Mesothelial cell of epicardium (in vitro differentiated cells): ENCODE results near the gene KRTAP4-9. TPM values are rescaled to one million over a fixed set of nuclear protein-coding genes. Genes with fewer than 3 reads are reported as not detected.
"Not testable (repeated sequence)": the region's sequence is repeated elsewhere in the genome, so short reads cannot be mapped to it uniquely, and the experiment has no call there.

Experiments used
- DNase-seq, 2 experiments: peaks; one replicate each; pipeline ENCODE4 v3.0.0; 2021; ENCODE audit warnings: low spot score in 2 of 2; ENCODE audit not compliant: unreplicated experiment in 2 of 2
- H3K27ac Mint-ChIP-seq: 2 replicates; pipeline ENCODE4 v1.8.0; 2021; ENCODE audit warnings: mixed read lengths
- H3K27me3 Mint-ChIP-seq: 2 replicates; pipeline ENCODE4 v1.8.0; 2021; ENCODE audit warnings: low read depth, mixed read lengths
- H3K36me3 Mint-ChIP-seq: 2 replicates; pipeline ENCODE4 v1.8.0; 2021; ENCODE audit warnings: mixed read lengths
- H3K4me1 Mint-ChIP-seq: 2 replicates; pipeline ENCODE4 v1.8.0; 2021; ENCODE audit warnings: mixed read lengths
- H3K4me3 Mint-ChIP-seq: 2 replicates; pipeline ENCODE4 v1.8.0; 2021; ENCODE audit warnings: mild to moderate bottlenecking, moderate library complexity, mixed read lengths
- H3K9me3 Mint-ChIP-seq: 2 replicates; pipeline ENCODE4 v1.8.0; 2021; ENCODE audit warnings: mixed read lengths
- total RNA-seq: library from RNA; stranded (reverse); gene quantifications from 3 replicates; pipeline ENCODE4 v1.2.1, GENCODE V29; 2021
- TF ChIP-seq, protein P1 (sequence below): fragments of 200-600 bp; sonication (generic); IDR thresholded peaks from one replicate; pipeline ENCODE4 v1.5.0; 2021; ENCODE audit warnings: antibody characterized with exemption; ENCODE audit not compliant: unreplicated experiment

The KRTAP4-9 gene
- not detected in 3 replicates for total RNA-seq

DNA sequence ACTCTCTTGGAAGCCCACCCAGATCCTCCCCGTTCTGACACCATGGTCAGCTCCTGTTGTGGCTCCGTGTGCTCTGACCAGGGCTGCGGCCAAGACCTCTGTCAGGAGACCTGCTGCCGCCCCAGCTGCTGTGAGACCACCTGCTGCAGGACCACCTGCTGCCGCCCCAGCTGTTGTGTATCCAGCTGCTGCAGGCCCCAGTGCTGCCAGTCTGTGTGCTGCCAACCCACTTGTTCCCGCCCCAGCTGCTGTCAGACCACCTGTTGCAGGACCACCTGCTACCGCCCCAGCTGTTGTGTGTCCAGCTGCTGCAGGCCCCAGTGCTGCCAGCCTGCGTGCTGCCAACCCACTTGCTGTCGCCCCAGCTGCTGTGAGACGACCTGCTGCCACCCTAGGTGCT, at the start of gene KRTAP4-9:
TSS of gene KRTAP4-9 (plus strand) at position 43 of the 400 bp plus-strand sequence. CDS start at position 43, 0 bp downstream.
- not testable (repeated sequence) for H3K27me3 Mint-ChIP-seq, H3K36me3 Mint-ChIP-seq, H3K9me3 Mint-ChIP-seq, H3K27ac Mint-ChIP-seq, H3K4me3 Mint-ChIP-seq, DNase-seq
- H3K4me1 Mint-ChIP-seq = peaks cover 20% of the 10 kb centered on the region

DNA sequence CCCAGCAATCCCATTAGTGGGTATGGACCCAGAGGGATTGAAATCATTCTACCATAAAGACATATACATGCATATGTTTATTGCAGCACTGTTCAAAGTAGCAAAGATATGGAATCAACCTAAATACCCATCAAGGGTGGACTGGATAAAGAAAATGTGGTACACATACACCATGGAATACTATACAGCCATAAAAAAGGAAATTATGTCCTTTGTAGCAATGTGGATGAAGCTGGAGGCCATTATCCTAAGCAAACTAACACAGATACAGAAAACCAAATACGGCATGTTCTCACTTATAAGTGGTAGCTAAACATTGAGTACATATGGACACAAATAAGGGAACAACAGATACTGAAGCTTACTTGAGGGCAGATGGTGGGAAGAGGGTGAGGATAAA, 47.6 kb upstream of the KRTAP4-9 start:
- Mint-ChIP-seq H3K27ac (no peak overlapping the region), H3K4me1 (peaks cover 28% of the 10 kb centered on the region), H3K36me3 (no peaks in the 10 kb centered on the region), H3K27me3 (no peaks in the 10 kb centered on the region), H3K9me3 (peaks cover 20% of the 10 kb centered on the region), H3K4me3 (no peak overlapping the region)
- no peak for DNase-seq
- TF ChIP-seq, protein P1, sequence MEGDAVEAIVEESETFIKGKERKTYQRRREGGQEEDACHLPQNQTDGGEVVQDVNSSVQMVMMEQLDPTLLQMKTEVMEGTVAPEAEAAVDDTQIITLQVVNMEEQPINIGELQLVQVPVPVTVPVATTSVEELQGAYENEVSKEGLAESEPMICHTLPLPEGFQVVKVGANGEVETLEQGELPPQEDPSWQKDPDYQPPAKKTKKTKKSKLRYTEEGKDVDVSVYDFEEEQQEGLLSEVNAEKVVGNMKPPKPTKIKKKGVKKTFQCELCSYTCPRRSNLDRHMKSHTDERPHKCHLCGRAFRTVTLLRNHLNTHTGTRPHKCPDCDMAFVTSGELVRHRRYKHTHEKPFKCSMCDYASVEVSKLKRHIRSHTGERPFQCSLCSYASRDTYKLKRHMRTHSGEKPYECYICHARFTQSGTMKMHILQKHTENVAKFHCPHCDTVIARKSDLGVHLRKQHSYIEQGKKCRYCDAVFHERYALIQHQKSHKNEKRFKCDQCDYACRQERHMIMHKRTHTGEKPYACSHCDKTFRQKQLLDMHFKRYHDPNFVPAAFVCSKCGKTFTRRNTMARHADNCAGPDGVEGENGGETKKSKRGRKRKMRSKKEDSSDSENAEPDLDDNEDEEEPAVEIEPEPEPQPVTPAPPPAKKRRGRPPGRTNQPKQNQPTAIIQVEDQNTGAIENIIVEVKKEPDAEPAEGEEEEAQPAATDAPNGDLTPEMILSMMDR = no peak

DNA sequence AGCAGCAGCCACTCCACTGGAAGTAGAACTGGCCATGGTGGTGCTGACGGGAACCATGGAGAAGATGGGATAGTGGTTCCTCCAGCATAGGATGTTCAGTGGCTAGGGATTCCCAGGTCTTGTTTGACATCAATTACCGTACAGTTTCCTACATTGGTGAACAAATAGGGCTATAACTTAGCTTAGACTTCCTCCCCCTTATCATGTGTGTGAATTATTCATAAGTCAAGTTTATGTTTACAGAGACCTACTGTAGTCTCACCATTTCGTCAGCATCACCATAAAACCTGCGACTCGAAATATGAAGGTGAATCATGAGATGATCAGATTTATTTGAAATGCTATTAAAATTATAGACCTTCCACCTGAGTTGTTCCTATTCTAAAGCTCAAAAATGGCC, 46.4 kb upstream of the KRTAP4-9 start:
- H3K9me3 Mint-ChIP-seq = peaks cover 8% of the 10 kb centered on the region
- no peaks in the 10 kb centered on the region for H3K27me3 Mint-ChIP-seq
- H3K4me3 Mint-ChIP-seq = no peak overlapping the region
- peaks cover 28% of the 10 kb centered on the region for H3K4me1 Mint-ChIP-seq
- TF ChIP-seq, protein P1 = no peak
- no peaks in the 10 kb centered on the region for H3K36me3 Mint-ChIP-seq
- DNase-seq = no peak
- H3K27ac Mint-ChIP-seq = peak overlapping the region; percentile 34

DNA sequence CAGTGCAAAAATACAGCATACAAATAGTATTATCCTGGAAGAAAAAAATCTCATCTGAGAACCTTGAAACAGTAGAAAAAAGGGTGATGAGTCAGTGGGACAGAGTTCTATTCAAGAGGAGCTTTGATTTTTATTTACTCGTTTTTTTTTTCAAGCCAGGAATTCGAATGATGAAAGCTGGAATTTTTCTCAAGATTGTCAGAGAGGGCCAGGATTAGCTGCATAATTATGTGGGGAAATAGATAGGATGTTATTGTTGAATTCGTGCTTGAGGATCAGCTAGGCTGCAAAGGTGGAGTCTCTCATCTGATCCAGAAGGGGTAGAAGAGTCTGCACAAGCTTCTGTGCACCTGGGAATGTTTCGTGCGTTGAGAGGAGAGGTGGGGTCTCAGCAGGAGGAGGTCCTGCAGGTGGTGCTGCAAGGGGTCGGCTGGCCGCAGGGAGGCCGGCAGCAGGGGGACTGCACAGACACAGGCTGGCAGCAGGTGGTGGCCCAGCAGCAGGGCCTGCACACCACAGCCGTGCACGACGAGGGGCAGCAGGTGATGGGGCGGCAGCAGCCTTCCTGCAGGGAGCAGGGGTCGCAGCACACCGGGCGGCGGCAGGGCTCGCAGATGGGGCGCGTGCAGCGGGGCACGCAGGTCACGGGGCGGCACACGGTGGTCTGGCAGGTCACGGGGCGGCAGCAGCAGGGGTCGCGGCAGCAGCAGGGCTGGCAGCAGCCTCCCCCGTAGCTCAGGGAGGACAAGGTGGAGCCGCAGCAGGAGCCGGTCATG, 45.7 kb upstream of the KRTAP4-9 start:
- H3K27me3 Mint-ChIP-seq, DNase-seq, H3K27ac Mint-ChIP-seq, H3K4me3 Mint-ChIP-seq, H3K36me3 Mint-ChIP-seq, H3K9me3 Mint-ChIP-seq: not testable (repeated sequence)
- H3K4me1 Mint-ChIP-seq = peaks cover 28% of the 10 kb centered on the region

DNA sequence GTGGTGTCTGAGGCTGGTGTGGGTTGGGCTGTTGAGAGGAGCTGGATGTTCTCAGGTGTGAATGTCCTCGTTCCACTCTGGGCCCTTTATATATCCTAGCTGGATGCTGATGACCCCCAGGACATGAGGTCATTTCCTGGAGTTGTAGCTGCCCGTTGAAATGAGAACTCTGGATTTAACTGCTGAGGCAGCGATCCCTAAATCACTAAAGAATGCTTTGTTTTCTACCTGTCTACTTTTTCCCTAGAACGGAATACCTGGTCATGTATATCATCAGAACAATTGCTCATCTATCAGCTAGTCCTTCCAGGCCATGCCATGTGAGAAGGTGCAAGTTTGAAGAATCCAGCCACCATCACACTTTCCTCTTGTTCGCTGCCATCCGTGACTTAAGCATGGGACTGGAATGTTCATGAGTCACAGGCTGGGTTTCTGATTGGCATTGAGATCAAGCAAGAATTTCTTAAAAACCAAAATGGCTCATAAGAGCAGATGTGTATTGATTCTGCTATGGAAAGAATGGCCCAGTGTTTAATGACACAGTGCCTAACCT, 45.1 kb upstream of the KRTAP4-9 start, which contains the start of gene KRTAP2-3:
TSS of gene KRTAP2-3 (minus strand) at position 63 of the 553 bp plus-strand sequence. CDS start 64 bp downstream, outside the sequence.
- H3K27me3 Mint-ChIP-seq = no peaks in the 10 kb centered on the region
- H3K4me3 Mint-ChIP-seq = no peak within 1 kb of the TSS
- peak within 1 kb of the TSS; percentile 63 for H3K27ac Mint-ChIP-seq
- peaks cover 28% of the 10 kb centered on the region for H3K4me1 Mint-ChIP-seq
- H3K36me3 Mint-ChIP-seq = no peaks in the 10 kb centered on the region
- DNase-seq = no peak
- peaks cover 7% of the 10 kb centered on the region for H3K9me3 Mint-ChIP-seq
- TF ChIP-seq, protein P1 = no peak

GRCh38 chr17:41061964-41062363, 43.2 kb upstream of the KRTAP4-9 start:
- Mint-ChIP-seq H3K9me3 (peaks cover 7% of the 10 kb centered on the region), H3K36me3 (no peaks in the 10 kb centered on the region), H3K4me1 (peaks cover 28% of the 10 kb centered on the region), H3K4me3 (no peak overlapping the region), H3K27ac (peak overlapping the region; percentile 59), H3K27me3 (no peaks in the 10 kb centered on the region)
- TF ChIP-seq, protein P1 = no peak
- no peak for DNase-seq
